GM13977 (cell line): ENCODE data around the gene MCF2L.

Experiments
- DNase-seq: peaks from one replicate; pipeline ENCODE4 v3.0.0; 2012; ENCODE audit warnings: low spot score
- in situ Hi-C: fragments of 300-500 bp; cut with MboI; formaldehyde crosslinking; loops from one replicate; pipeline ENCODE4 v1.12.0; 2022; ENCODE audit warnings: low sequenced_read_pairs, low pct_unique_long_range_greater_than_20kb, mixed read lengths, inconsistent platforms; ENCODE audit not compliant: unreplicated experiment
- TF ChIP-seq, protein P1 (sequence below): IDR thresholded peaks from 2 replicates; pipeline ENCODE4 v1.5.1; 2012; ENCODE audit warnings: mild to moderate bottlenecking, control low read depth; ENCODE audit not compliant: insufficient read depth; ENCODE audit errors: extremely low read depth, missing control alignments

MCF2L gene

DNA sequence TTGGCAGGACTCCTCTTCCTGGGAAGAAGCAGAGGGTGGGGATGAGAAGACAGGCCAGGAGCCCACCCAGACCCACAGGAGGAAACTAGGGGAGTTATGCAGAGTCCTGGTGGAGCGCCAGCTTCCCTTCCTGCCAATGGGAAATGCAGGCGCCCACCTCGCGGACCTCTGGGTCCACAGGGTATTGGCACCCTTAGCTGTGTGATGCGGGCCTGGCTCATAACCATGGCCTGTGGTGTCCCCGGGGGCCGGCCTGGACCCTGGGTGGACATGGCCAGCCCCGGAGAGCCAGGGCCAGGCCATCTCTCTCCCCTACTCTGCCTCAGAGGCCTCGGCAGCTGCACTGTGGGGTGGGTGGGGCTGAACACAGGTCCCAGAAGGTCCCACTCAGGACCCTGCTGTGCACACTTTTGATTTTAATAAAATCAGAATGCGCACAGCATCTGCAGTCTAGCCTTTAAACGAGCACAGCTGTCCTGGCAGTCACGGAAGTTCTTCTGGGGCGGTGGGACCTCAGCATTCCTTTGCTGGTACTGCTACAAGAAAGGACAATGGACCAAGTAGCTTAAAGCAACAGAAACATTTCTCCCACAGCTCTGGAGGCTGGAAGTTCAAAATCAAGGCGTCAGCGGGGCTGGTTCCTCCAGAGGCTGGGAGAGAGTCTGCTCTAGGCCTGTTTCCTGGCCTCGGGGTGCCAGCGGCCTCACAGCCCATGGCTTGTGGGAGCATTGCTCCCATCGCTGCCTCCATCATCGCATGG, 155.4 kb downstream of the MCF2L start:
- DNase-seq: no peak
- TF ChIP-seq, protein P1, sequence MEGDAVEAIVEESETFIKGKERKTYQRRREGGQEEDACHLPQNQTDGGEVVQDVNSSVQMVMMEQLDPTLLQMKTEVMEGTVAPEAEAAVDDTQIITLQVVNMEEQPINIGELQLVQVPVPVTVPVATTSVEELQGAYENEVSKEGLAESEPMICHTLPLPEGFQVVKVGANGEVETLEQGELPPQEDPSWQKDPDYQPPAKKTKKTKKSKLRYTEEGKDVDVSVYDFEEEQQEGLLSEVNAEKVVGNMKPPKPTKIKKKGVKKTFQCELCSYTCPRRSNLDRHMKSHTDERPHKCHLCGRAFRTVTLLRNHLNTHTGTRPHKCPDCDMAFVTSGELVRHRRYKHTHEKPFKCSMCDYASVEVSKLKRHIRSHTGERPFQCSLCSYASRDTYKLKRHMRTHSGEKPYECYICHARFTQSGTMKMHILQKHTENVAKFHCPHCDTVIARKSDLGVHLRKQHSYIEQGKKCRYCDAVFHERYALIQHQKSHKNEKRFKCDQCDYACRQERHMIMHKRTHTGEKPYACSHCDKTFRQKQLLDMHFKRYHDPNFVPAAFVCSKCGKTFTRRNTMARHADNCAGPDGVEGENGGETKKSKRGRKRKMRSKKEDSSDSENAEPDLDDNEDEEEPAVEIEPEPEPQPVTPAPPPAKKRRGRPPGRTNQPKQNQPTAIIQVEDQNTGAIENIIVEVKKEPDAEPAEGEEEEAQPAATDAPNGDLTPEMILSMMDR: no peak
- in situ Hi-C loops: no loop called here

DNA sequence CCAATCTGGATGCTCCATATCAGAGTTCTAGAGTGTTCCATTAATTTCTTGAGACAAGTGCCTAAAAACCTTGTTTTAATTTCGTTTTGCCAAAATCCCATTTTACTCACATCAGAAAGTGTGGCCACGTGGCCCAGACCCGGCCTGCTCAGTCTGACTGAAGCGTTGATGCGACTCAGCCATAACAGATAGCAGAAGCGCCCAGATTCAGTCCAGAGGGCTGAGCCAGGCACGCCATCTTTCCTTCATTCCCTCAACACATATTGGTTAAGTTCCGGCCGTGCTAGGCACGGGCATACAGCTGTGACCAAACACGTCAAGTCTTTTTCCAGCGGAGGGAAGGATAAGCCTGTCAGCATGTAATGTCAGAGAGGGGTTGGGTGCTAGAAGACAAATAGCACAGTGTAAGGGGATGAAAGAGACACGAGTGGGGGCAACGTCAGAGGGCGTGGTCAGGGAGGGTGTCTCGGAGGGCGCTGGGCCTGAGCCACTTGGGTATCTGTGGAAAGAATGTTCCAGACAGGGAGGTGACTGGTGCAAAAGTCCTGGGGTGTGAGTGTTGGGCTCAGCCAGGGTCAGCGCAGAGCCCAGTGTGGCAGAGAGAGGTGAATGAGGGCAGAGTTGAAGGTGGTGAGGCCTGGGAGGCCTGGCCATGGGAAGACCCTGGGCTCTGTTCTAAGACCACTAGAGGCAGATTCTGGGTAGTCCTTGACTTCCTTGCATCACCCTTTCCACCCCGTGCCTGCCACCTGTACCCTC, 156.7 kb downstream of the MCF2L start:
- in situ Hi-C loops: no loop called here
- no peak for DNase-seq
- TF ChIP-seq, protein P1: no peak

DNA sequence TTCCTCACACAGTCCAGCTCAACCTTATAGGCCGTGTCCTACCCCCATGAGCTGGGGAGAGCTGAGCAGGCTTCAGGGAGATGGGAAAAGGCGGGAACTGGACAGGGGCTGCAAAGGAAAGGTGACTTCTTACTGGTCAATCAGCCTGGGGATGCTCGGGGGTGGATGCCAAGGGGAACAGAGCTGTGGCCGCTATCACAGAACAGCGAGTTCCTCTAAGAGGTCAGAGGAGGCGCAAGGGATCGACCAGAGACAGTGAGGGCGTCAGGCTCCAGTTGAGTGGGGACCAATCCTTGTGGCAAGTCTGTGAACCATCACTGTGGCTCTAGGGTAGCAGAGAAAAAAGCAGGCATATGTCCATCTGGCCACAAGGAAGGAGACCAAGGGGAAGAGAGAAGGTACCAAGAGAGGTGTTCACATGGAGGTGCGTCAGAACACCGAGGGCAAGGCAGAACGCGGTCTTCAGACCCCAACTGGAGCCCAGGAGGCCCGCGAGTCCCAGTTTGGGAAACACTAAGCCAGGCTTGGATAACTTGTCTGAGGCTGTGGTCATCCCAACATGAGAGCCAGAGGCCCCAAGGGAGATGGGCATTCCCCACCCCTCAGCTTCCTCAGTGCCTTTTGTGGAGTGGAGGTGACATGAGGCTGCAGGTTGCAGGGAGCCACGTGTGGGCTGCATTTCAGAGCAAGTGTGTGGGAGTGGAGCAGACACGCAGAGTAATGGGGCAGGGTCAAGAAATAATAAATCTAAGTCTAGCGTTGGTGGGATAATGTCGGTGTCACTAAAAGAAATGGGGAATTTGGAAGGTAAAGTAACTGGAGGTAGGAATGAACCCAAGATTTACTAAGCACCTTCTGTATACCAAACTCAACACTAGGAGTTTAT, 157.5 kb downstream of the MCF2L start:
- DNase-seq: no peak
- TF ChIP-seq, protein P1: no peak
- in situ Hi-C loops: no loop called here

DNA sequence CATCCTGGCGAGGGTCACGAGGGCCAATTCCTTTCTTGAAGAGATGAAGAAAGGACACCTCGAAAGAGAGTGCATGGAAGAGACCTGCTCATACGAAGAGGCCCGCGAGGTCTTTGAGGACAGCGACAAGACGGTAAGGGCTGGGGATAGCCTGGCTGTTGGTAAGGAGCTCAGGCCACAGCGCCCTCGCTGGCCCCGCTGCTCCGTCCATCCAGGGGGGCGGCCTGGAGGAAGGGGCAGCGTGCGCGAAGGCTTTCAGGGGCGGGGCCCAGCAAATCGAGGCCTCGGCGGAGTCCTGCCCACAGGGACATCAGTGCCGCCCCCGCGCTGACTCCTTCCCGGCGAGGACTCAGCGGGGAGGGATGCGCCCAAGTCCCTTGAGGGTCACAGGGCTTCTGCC, 160.5 kb downstream of the MCF2L start:
- TF ChIP-seq, protein P1: no peak
- in situ Hi-C loops: no loop called here
- no peak for DNase-seq

DNA sequence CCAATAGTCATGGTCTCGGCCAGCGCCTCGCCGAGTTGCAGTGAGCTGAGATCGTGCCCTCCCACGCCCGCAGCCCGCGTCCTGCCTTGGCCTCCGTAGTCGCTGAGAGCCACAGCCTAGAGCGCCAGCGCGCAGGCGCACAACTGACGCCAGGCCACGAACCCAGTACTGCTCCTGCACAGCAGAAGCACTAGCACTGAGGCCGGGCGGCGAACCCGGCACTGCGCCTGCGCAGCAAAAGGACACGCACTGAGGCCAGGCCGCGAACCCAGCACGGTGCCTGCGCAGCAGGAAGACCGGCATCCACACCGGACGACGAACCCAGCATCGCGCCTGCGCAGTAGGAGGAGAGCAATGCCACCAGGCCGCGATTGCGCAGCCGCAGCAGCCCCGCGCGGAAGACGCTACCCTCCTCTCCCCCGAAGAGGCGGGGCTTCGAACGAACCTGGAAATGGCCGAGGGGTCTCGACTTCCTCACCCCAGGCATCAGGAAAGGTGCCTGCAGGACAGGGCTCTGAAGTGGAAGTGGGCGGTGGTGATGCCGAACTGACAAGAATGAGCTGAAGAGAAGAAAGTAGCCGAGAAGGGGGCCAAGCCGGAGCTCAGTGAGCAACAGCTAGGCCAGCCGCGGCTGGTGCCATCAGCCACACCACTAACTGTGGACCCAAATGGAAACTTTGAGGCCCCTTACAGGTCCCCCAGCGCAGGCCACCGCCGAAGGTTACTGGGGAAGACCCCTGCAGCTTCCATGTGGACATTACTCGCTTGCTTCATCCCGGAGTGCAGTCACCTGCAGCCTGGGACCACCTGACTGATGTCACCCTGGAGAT, 161.1 kb downstream of the MCF2L start:
- in situ Hi-C loops: no loop called here
- no peak for DNase-seq
- TF ChIP-seq, protein P1: no peak
